Rectal smooth muscle tissue (tissue), 1 donor: Measurements from ENCODE around the gene SPON2.

Experiments used
- H3K27ac ChIP-seq: one replicate; pipeline ENCODE4 v1.7.0; 2013; ENCODE audit warnings: low read depth, low read length, inconsistent platforms
- H3K27me3 ChIP-seq: one replicate; pipeline ENCODE4 v1.7.0; 2013; ENCODE audit warnings: low read length; ENCODE audit not compliant: control insufficient read depth, insufficient read depth
- H3K36me3 ChIP-seq: one replicate; pipeline ENCODE4 v1.7.0; 2013; ENCODE audit warnings: low read length; ENCODE audit not compliant: control insufficient read depth, insufficient read depth
- H3K4me1 ChIP-seq: one replicate; pipeline ENCODE4 v1.7.0; 2013; ENCODE audit warnings: low read length; ENCODE audit not compliant: control insufficient read depth, insufficient read depth
- H3K4me3 ChIP-seq: one replicate; pipeline ENCODE4 v1.7.0; 2013; ENCODE audit warnings: low read length
- H3K9ac ChIP-seq: one replicate; pipeline ENCODE4 v1.7.0; 2013; ENCODE audit warnings: low read length

The SPON2 gene

GRCh38 chr4:1206299-1207156, 34.1 kb upstream of the SPON2 start:
- Histone ChIP-seq H3K4me3 (no peak overlapping the region), H3K9ac (no peak overlapping the region), H3K4me1 (peaks cover 33% of the 10 kb centered on the region), H3K27ac (no peak overlapping the region), H3K27me3 (no peaks in the 10 kb centered on the region), H3K36me3 (peaks cover 8% of the 10 kb centered on the region)

- Histone ChIP-seq H3K27me3 (no peaks in the 10 kb centered on the region), H3K4me1 (peaks cover 33% of the 10 kb centered on the region), H3K36me3 (peaks cover under 1% of the 10 kb centered on the region), H3K27ac (no peak overlapping the region), H3K9ac (no peak overlapping the region), H3K4me3 (no peak overlapping the region)
Measured at GRCh38 chr4:1205586-1206298, 33.4 kb upstream of the SPON2 start.

DNA sequence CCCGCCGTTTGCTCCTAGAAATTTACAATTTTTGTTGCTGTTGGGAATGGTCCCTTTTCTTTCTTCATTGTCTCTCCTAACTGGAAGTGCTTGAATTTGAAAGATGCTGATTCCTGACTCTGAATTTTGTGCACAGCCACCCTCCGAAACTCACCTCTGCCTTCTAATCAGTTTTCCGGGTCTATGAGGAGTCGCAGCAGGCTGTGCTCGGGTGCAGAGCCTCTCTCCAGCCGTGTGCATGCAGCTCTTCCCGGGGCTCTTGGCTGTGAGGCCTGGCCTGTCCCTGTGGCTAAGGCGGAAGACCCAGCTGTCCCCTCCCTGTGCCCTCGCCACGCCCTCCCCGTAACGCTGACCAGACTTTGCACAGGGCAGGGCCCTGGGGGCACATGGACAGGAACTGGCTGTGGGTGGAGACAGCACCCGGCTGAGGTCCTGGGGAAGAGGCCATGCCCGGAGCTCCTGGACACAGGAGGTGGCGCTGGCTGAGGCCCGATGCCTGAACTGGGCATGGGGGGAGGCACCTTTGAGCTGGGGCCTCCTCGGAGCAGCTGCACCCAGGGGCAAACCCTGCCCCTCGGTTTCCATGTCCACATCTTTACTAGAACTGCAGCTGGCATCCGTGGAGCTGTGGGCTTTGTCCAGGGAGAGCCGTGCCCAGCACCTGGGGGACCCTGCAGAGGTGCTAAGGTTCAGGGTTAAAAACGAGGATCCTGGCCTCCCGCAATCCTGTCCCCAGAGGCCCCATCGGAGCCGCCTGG, 32.6 kb upstream of the SPON2 start:
- Histone ChIP-seq H3K9ac (no peak overlapping the region), H3K36me3 (no peaks in the 10 kb centered on the region), H3K27me3 (no peaks in the 10 kb centered on the region), H3K4me1 (peaks cover 33% of the 10 kb centered on the region), H3K27ac (no peak overlapping the region), H3K4me3 (peak overlapping the region; percentile 22)

GRCh38 chr4:1204286-1204827, 32.0 kb upstream of the SPON2 start:
- no peaks in the 10 kb centered on the region for H3K36me3 ChIP-seq
- peaks cover 27% of the 10 kb centered on the region for H3K4me1 ChIP-seq
- peak overlapping the region; percentile 22 for H3K4me3 ChIP-seq
- H3K9ac ChIP-seq = no peak overlapping the region
- no peaks in the 10 kb centered on the region for H3K27me3 ChIP-seq
- no peak overlapping the region for H3K27ac ChIP-seq

DNA sequence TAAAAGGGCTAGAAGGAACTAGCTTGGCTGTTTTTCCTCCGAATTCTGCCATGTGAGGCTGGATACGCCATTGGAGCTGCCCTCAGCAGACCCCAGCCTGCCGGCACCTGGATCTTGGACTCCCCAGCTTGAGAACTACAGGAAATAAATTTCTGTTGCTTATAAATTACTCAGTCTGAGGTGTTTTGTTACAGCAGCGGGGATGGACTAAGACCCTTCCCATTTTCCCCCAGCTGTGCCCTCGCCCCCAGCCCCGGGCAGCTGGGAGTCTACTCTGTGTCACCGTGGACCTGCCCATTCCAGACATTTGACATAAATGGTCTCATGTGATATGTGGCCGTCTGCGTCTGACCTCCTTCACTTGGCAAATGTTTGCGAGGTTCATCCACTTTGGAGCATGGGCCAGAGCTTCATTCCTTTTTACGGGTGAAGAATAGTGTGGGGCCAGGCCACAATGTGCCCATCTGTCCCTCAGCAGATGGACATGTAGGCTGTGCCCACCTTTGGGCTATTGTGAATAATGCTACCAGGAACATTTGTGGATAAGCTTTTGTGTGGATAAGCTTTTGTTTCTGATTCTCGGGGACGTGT, 30.7 kb upstream of the SPON2 start:
- H3K4me1 ChIP-seq = peaks cover 15% of the 10 kb centered on the region
- H3K4me3 ChIP-seq = no peak overlapping the region
- H3K27me3 ChIP-seq = no peaks in the 10 kb centered on the region
- no peaks in the 10 kb centered on the region for H3K36me3 ChIP-seq
- peak overlapping the region; percentile 70 for H3K27ac ChIP-seq
- H3K9ac ChIP-seq = no peak overlapping the region

DNA sequence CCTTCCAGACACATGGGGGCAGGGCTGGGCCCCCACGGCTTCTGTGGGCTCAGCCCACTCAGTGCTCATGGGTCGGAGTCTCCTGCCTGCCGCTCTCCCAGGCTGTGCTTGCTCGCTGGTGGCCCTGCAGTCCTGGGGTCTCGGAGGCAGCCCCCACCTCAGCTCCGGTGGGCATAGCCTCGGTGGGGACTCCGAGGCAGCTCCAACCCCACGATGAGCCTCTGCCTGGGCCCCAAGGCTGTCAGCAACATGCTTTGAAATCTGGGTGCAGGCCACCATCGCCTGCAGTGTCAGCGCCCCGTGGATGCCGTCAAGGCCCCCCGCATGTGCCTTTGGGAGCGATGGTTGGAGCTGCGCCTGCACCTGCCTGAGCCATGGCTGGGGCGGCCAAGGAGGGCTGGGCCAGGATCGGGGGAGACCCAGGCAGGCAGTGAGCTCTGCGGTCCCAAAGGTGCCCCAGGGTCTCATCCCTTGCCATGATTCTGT, 30.2 kb upstream of the SPON2 start:
- Histone ChIP-seq H3K4me3 (no peak overlapping the region), H3K36me3 (no peaks in the 10 kb centered on the region), H3K9ac (no peak overlapping the region), H3K4me1 (peaks cover 13% of the 10 kb centered on the region), H3K27me3 (no peaks in the 10 kb centered on the region), H3K27ac (peak overlapping the region; percentile 70)

DNA sequence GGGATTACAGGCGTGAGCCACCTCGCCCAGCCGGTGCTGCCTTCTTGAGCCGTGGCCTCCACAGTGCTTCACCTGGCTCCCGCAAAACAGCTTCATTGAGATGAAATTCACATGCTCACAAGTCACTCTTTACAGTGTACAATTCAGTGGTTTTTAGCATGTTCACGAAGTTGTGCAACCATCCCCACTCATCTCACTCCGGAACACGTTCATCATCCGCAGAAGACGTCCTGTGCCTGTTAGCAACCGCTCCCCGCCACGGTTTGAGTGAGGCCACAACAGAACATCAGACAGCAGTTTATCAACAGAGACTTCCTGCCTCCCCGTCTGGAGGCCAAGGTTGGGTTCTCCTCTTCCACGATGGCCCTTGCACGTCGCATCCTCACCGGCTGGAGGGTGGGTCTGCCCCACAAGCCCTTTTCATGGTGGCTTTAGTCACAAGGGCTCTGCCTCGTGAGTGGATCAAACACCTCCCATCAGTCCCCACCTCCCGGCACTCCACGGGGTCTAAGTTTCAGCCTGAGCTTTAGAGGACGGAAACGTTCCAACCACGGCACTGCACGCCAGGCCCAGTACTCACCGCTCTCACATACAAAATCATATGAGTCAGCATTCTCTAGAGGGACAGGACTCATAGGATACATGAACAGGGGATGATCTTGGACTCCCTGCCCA, 29.6 kb upstream of the SPON2 start:
- H3K4me3 ChIP-seq = no peak overlapping the region
- peaks cover 13% of the 10 kb centered on the region for H3K4me1 ChIP-seq
- peak overlapping the region; percentile 70 for H3K27ac ChIP-seq
- H3K9ac ChIP-seq = no peak overlapping the region
- no peaks in the 10 kb centered on the region for H3K36me3 ChIP-seq
- H3K27me3 ChIP-seq = no peaks in the 10 kb centered on the region

- H3K4me3 ChIP-seq = peak overlapping the region; percentile 40
- peaks cover 13% of the 10 kb centered on the region for H3K4me1 ChIP-seq
- no peaks in the 10 kb centered on the region for H3K36me3 ChIP-seq
- no peaks in the 10 kb centered on the region for H3K27me3 ChIP-seq
- peak overlapping the region; percentile 64 for H3K27ac ChIP-seq
- no peak overlapping the region for H3K9ac ChIP-seq
Measured at GRCh38 chr4:1200425-1201035, 28.1 kb upstream of the SPON2 start.

- no peak overlapping the region for H3K9ac ChIP-seq
- no peak overlapping the region for H3K4me3 ChIP-seq
- no peaks in the 10 kb centered on the region for H3K27me3 ChIP-seq
- H3K27ac ChIP-seq = peak overlapping the region; percentile 64
- no peaks in the 10 kb centered on the region for H3K36me3 ChIP-seq
- peaks cover 13% of the 10 kb centered on the region for H3K4me1 ChIP-seq
Measured at GRCh38 chr4:1199556-1200331, 27.4 kb upstream of the SPON2 start.

DNA sequence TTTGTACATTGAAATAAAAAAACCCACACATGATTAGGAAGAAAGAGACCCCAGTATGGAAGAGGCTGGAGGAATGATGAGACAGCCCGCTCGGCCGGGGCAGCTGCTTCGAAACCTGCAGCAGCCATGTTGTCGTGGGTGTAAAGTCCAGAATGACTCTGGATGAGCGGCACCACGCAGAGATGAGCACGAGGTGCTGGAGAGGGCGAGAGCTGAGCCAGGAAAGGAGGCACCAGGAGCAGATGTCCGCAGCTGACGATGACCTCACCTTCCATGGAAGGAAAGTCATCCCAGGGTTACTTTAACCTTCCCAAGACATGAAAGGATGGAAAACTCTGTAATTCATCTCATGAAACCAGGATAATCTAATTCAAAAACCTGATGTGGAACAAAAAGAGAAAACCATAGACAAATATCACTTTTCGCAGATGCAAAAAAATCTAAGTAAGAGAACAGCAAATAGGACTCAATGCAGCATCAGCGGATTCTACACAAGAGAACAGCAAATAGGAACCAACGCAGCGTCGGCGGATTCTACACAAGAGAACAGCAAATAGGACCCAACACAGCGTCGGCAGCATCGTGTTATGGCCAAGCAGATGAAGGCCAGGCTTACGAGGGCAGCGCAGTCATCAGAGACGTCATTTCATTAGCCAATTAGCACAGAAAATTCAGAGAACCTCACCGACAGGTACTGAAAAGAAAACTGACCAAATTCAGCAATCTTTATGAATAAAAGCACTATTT, 25.9 kb upstream of the SPON2 start:
- Histone ChIP-seq H3K4me3 (no peak overlapping the region), H3K27ac (no peak overlapping the region), H3K9ac (no peak overlapping the region), H3K27me3 (no peaks in the 10 kb centered on the region), H3K36me3 (no peaks in the 10 kb centered on the region), H3K4me1 (peaks cover 19% of the 10 kb centered on the region)
